ENCODE results near the gene PLSCR5. TPM values are rescaled to one million over a fixed set of nuclear protein-coding genes. Genes with fewer than 3 reads are reported as not detected.

Gene PLSCR5, protein sequence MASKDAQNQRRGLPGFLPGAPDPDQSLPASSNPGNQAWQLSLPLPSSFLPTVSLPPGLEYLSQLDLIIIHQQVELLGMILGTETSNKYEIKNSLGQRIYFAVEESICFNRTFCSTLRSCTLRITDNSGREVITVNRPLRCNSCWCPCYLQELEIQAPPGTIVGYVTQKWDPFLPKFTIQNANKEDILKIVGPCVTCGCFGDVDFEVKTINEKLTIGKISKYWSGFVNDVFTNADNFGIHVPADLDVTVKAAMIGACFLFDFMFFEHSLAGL
- total RNA-seq: not detected
- not detected for polyA plus RNA-seq

DNA sequence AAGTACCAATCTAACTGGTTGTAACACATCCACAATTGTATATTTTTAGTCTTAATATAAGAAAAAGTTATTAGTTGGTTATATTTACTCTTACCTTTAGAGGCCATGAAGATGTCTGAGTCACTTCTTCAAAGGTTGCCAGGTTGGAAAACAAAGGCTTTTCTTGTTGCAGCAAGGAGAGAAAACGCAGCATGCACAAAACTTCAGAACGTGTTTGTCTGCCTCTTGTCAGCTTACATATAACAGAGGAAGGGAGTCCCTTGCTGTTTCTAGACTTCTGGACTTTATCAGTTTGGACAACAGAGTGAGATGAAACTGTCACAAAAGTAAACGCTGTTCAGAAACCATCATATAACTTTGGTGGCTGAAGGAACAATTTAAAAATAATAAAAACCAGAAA lies at the start of gene PLSCR5:
Gene PLSCR5, minus strand, starts transcription at position 241 of the 400 bp plus-strand sequence. Its CDS starts 134 bp downstream, at position 107.
- intact Hi-C loops (cut with DNase I): no loop called here
- TF ChIP-seq, protein P1, sequence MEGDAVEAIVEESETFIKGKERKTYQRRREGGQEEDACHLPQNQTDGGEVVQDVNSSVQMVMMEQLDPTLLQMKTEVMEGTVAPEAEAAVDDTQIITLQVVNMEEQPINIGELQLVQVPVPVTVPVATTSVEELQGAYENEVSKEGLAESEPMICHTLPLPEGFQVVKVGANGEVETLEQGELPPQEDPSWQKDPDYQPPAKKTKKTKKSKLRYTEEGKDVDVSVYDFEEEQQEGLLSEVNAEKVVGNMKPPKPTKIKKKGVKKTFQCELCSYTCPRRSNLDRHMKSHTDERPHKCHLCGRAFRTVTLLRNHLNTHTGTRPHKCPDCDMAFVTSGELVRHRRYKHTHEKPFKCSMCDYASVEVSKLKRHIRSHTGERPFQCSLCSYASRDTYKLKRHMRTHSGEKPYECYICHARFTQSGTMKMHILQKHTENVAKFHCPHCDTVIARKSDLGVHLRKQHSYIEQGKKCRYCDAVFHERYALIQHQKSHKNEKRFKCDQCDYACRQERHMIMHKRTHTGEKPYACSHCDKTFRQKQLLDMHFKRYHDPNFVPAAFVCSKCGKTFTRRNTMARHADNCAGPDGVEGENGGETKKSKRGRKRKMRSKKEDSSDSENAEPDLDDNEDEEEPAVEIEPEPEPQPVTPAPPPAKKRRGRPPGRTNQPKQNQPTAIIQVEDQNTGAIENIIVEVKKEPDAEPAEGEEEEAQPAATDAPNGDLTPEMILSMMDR (IDR thresholded peaks at IDR 0.05): no peak
- Histone ChIP-seq H3K27me3 (peaks cover 0 to 4% (median 0%) of the 10 kb centered on the region in 4 donors), H3K4me3 (no peak within 1 kb of the TSS), H3K9me3 (no peaks in the 10 kb centered on the region), H3K36me3 (no peaks in the 10 kb centered on the region), H3K27ac (no peak within 1 kb of the TSS), H3K4me1 (no peaks in the 10 kb centered on the region)
- 24 to 25% methylated on average over 3 of the region's 3 CpGs for WGBS, 2 donors
- ATAC-seq (no peak), DNase-seq (no peak), FAIRE-seq (no peak)

DNA sequence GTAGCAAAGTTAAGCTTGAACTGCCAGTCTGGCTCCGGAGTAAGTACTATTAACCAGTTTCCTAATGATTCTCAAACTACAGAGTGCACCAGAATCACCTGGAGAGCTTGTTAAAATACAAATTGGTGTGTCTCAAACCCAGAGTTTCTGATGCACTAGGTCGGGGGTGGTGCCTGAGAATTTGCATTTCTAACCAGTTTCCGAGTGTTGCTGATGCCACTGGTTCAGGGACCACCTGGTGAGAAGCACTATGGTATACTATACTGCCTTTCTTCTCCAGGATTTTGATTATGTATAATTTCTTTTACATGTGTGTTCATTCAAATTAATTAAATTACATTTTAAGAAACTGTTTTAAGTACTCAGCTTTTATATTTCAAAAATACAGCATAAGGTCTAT lies 48.8 kb upstream of the PLSCR5 start:
- intact Hi-C loops (cut with DNase I): no loop called here
- Histone ChIP-seq H3K4me3 (no peak overlapping the region), H3K36me3 (no peaks in the 10 kb centered on the region), H3K27me3 (no peaks in the 10 kb centered on the region), H3K27ac (no peak overlapping the region), H3K4me1 (peaks cover 3 to 9% (median 7%) of the 10 kb centered on the region in 3 donors), H3K9me3 (no peaks in the 10 kb centered on the region)
- no peak for ATAC-seq
- no peak for FAIRE-seq
- TF ChIP-seq, protein P1 (IDR thresholded peaks at IDR 0.05): no peak
- WGBS, 2 donors: 78 to 85% methylated on average over 3 of the region's 3 CpGs
- no peak for DNase-seq

DNA sequence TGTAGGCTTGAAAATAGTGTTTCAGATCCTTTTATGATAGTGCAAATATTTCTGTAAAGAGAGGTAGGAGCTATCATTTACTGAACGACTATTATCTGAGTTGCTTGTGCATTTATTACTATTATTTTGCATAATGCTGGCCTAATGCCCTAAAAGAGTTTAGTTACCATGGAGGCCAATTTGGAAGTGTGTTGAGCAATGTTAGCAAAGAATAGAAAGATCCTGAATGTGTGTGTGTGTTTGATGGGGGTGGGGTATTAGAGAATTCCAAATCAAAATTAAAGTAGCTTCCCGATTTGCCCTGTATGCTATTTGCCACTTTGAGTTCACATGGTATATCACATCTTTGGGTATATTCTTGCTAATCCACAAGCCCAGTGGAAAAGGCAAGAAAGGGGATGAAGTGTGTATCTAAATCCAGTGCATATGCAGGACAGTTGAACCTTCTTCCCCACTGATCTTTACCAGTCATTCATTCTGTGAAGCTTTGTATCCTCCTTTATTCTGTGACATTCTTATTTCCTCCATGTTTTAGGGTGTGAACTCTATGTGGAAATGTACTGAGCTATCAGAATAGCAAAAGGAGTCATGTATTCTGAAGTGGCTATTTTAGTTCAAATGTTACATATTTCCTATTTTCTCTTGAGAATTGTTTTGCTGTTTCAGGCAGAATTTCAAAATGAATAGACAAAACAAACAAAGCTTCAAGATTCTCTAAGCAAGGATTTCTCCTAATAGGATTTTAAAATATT lies 45.7 kb upstream of the PLSCR5 start:
- no peaks in the 10 kb centered on the region for H3K27me3 ChIP-seq
- H3K27ac ChIP-seq: no peak overlapping the region
- no peaks in the 10 kb centered on the region for H3K36me3 ChIP-seq
- no peak for ATAC-seq
- TF ChIP-seq, protein P1 (IDR thresholded peaks at IDR 0.05): no peak
- peaks cover 3 to 7% (median 5%) of the 10 kb centered on the region in 3 donors for H3K4me1 ChIP-seq
- no peak for DNase-seq
- no peak overlapping the region for H3K4me3 ChIP-seq
- WGBS, 2 donors: 54 to 60% methylated on average over 2 of the region's 2 CpGs
- no peaks in the 10 kb centered on the region for H3K9me3 ChIP-seq
- intact Hi-C loops (cut with DNase I): no loop called here
- FAIRE-seq: no peak

DNA sequence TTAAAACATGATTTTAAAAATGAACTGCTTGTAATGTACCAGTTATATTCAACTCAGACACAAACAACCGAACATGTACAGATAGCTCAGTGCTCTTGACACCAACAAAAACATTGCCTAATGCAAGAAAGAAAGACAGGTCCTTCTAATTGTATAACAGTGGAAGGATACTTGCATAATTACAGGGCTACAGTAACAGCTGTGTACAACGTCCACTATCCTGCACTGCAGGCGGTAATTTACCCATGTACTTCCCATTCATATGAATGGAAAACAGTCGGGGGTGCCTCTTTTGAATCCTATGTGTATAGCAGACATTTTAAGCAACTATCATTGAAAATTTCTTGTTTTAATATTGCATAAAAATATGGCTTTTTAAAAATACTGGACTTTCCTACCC lies 41.1 kb upstream of the PLSCR5 start:
- FAIRE-seq (no peak), DNase-seq (no peak), ATAC-seq (peak in 1 of 4 donors; percentile 48)
- intact Hi-C loops (cut with DNase I): no loop called here
- H3K9me3 ChIP-seq: no peaks in the 10 kb centered on the region
- 58 to 69% methylated on average over 4 of the region's 4 CpGs for WGBS, 2 donors
- H3K36me3 ChIP-seq: no peaks in the 10 kb centered on the region
- no peak overlapping the region for H3K4me3 ChIP-seq
- H3K27me3 ChIP-seq: no peaks in the 10 kb centered on the region
- no peak overlapping the region for H3K27ac ChIP-seq
- H3K4me1 ChIP-seq: no peaks in the 10 kb centered on the region
- TF ChIP-seq, protein P1 (IDR thresholded peaks at IDR 0.05): no peak

Data from pancreas (tissue), 10 donors.